T-helper 2 cell (primary cell): Measurements from ENCODE around the gene AADAC.
"Not testable (repeated sequence)": the region's sequence is repeated elsewhere in the genome, so short reads cannot be mapped to it uniquely, and the experiment has no call there.

ENCODE experiments used
- DNase-seq, 5 experiments: peaks; one replicate each; pipeline versions ENCODE4 v3.0.0 to v3.0.0-alpha.2; 2012 to 2022

AADAC gene

DNA sequence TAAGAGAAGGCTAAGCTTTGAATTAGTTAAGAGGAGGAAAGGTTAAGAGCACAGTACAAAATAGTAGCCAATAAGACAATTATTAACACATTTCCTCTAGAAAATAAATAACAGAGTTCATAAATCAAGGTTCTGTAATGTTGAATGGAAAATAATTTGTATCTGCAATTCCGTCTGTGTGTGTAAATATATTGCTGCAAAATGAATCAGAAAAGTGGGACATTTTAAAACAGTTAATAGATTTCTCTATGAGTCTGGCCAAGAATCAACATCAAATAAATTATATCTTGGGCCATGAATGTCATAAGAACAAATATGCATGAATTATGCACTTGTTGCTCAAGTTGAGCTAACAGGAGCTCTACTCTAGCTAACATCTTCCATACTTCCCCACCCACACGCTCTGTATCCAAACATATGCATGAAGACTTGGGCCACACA lies 45.3 kb downstream of the AADAC start:
- no peak for DNase-seq

GRCh38 chr3:151859905-151860304 lies 46.0 kb downstream of the AADAC start:
- DNase-seq: no peak

GRCh38 chr3:151863611-151864010 lies 49.7 kb downstream of the AADAC start:
- DNase-seq: no peak

DNA sequence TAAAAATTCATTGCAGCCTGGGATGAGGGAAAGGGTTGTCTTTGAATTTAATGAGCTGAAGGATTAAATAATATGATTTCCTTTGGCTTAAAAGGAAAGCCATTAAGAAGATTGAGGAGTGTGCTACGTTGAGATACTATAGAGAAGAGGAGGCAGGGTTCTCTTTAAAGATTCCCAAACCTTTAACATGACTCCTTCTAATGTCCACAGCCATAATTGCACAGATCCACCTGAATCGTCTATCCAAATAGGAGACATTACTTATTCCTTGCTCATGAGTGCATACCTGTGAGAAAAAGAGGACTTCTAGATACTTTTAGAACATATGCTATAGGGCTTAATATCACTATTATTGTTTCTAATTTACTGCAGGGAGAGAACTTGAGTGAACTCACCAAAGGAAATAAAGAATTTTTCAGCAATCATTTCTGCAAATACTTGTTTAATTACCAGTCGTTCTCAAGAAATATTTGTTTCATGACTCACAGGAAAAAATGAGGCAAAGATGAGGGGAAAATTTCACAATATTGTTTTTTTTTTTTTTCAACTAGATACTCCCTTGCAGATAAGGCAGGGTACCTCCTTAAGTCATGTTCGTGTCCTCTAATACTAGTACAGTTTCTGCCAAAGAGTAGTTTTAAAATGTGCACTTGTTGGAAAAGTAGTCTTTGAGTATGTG lies 50.6 kb downstream of the AADAC start:
- DNase-seq: no peak

- DNase-seq: no peak
These were observed 52.9 kb downstream of the AADAC start for GRCh38 chr3:151866711-151867410.

DNA sequence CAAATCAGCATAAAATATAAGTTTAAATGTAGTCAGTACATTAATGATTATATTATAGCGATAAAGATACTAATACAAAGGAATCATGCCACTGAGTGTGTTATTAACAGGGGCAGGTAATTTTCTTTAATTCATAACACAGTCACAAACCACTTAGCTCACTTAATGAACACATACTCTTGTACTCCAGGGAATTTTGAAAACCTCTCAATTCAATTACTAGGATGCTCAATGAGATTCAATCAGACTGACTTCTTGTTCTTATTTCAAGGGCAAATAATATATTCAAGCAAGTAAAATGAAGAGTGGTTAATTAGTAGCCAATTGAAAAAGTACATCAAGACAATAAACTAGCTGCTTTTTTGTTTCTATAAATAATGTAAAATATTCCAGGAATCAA lies 53.8 kb downstream of the AADAC start:
- DNase-seq: no peak

DNA sequence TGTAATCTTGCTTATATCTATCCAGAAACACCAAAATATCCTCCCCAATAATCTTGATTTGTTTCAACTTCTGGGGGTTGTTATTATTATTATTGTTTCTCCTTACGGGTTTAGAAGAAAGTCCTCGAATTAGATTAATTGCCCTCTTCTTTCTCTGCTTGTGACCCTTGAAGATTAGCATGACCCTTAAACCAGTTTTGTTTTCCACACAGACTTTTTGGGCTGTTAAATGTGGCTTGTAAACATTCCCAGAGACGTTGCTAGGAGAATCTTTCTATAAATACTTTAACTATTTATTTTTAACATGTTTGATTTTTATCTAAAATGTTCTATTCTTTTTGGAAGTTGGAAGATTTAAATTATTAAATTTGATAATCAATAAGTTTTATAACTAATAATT lies 55.3 kb downstream of the AADAC start:
- DNase-seq: no peak

GRCh38 chr3:151871639-151872468 lies 57.9 kb downstream of the AADAC start:
- DNase-seq: no peak

DNA sequence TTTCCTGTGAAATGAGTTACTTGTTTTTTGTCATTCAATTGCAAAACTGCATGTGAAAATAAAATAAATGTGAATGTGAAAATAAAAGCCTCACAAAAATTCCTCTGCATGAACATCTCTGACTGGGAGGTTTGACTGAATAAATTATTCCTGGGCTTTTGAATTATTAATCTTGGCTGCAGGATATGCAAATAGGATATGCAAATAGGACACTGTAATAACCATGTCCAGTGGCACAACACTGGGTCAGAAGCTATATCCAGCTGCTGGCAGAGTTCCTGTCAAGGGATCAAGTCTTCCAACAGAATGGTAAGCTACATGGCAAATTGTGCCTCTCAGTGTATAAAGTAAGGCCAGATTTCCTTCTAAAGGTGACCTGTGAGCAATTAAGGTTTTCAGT lies 59.5 kb downstream of the AADAC start, which contains the start of gene SUCNR1:
TSS of gene SUCNR1 (plus strand) at position 246 of the 400 bp plus-strand sequence. CDS start 6,250 bp downstream, outside the sequence.
- no peak for DNase-seq

- not testable (repeated sequence) for DNase-seq
These were observed 60.2 kb downstream of the AADAC start for GRCh38 chr3:151874079-151874478.

DNA sequence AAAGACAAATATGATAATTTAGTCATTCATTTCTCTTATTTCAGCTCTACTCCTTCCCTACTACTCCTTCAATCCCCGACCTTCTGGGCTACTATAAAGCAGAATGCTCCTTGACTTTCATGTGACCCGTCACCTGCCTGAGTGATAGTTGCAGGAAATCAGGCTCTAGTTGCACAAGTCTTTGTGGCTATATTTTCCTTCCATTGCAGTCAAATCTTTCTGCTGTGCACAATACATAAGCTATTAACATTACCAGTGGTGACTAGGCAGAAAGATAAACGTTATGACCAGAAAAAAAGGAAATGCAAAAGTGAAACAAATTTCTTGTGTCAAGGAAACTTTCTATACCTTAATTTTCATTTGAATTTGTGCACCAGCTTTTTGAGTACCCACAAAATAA lies 61.8 kb downstream of the AADAC start:
- peak in 1 of 5 experiments; percentile 44 for DNase-seq

- no peak for DNase-seq
These were observed 63.4 kb downstream of the AADAC start for GRCh38 chr3:151877269-151877668.
